Adrenal gland (tissue), 12 donors: ENCODE measurements around the gene RGS3. TPM values are rescaled to one million over a fixed set of nuclear protein-coding genes. Genes with fewer than 3 reads are reported as not detected.
A peak's percentile ranks its signal among the peaks of the same experiment; 100 is the strongest.

ENCODE experiments used
- DNase-seq, 7 donors: peaks; one replicate each; pipeline ENCODE4 v3.0.0-alpha.2; 2019 to 2020
- H3K27ac ChIP-seq, 5 donors: fragments of 200-600 bp; sonication (generic) in 4 of 5; 1 replicate in 3 of 5; 2 replicates in 2 of 5; pipeline versions ENCODE4 v1.5.1 to v1.8.0; 2016 to 2020; ENCODE audit warnings: mild to moderate bottlenecking in 1 of 5
- H3K27me3 ChIP-seq: fragments of 200-600 bp; 2 replicates; pipeline ENCODE4 v1.8.0; 2021
- H3K36me3 ChIP-seq, 2 donors: fragments of 200-600 bp; replicated peaks in 1 of 2; 1 replicate in 1 of 2; 2 replicates in 1 of 2; pipeline versions ENCODE4 v1.5.1 to v1.8.0; 2018 to 2022
- H3K4me1 ChIP-seq, 2 donors: fragments of 200-600 bp; replicated peaks in 1 of 2; 1 replicate in 1 of 2; 2 replicates in 1 of 2; pipeline versions ENCODE4 v1.5.1 to v1.8.0; 2018 to 2021
- H3K4me3 ChIP-seq, 4 donors: fragments of 200-600 bp; sonication (generic) in 3 of 4; one replicate each; pipeline ENCODE4 v1.5.1; 2016 to 2018
- H3K9me3 ChIP-seq, 3 donors: fragments of 200-600 bp; sonication (generic) in 1 of 3; replicated peaks in 1 of 3; 1 replicate in 2 of 3; 2 replicates in 1 of 3; pipeline versions ENCODE4 v1.5.1 to v1.8.0; 2016 to 2021
- CTCF ChIP-seq, 6 experiments: fragments of 450-650 bp in 4 of 6; fragments of 200-600 bp in 2 of 6; sonication (generic) in 1 of 6; IDR thresholded peaks; 1 replicate in 5 of 6; 2 replicates in 1 of 6; pipeline versions ENCODE4 v1.5.1 to v1.8.0; 2016 to 2021; ENCODE audit warnings: antibody characterized with exemption in 6 of 6, mild to moderate bottlenecking in 2 of 6, moderate library complexity in 1 of 6
- POLR2A ChIP-seq, 2 donors: fragments of 450-650 bp; IDR thresholded peaks; one replicate each; pipeline ENCODE4 v1.6.1; 2017; ENCODE audit warnings: antibody characterized with exemption in 2 of 2, mild to moderate bottlenecking in 2 of 2, moderate library complexity in 1 of 2
- WGBS, 4 donors: extraction: QIAGEN DNeasy Blood & Tissue Kit in 2 of 4; methylation state at CpG; one replicate each; pipeline versions ENCODE4 v1.1.5 to v1.1.7; 2013 to 2017; 5-methylcytosine and 5-hydroxymethylcytosine counted together
- intact Hi-C, 2 donors: fragments of 100-400 bp; cut with DNase I; formaldehyde crosslinking; loops; one replicate each; pipeline versions ENCODE4 v1.14.1 to v1.15.0; 2022 to 2023
- polyA plus RNA-seq, 3 donors: library from polyadenylated mRNA; stranded (reverse); fragments of 200-250 nt in 2 of 3; fragments of 350-450 nt in 1 of 3; fragmentation: Illumina TruSeq in 1 of 3; extraction: RNeasy Lipid Tissue Mini Kit (QIAGEN cat#74804) in 1 of 3; gene quantifications; one replicate each; pipeline ENCODE4 v1.2.3, GENCODE V29; 2013 to 2014
- total RNA-seq, 9 donors: library from RNA; depleted of rRNA in 4 of 9; stranded (reverse); fragments of >200 nt in 4 of 9; fragments of 120-200 nt in 1 of 9; fragmentation: NEBNext Ultra II Directional in 1 of 9; extraction: Animal tissue kit (Norgen Biotek cat#: 25700) in 1 of 9; gene quantifications; one replicate each; pipeline versions ENCODE4 v1.1.0 to v1.2.4, GENCODE V29; 2013 to 2023
- donor health status: healthy with polysubstance abuse.
- donor health status: Bipolar disorder and iron deficiency.
- donor health status: DM: yes; HTN: yes; CAD: no.
- donor health status: DM: no; HTN: no; CAD: no.
- donor health status: DM: no; HTN: no; CAD: no.
- donor health status: DM: yes; HTN: yes; CAD: no.

Gene RGS3
- total and polyA plus RNA-seq, 12 donors: 34.5 to 126 (median 65.6) TPM

GRCh38 chr9:113590389-113590788, 126.9 kb downstream of the RGS3 start:
- Histone ChIP-seq H3K27ac (peak overlapping the region in 1 of 5 donors; percentile 47), H3K4me3 (no peak overlapping the region), H3K4me1 (peaks cover 8 to 37% of the 10 kb centered on the region in 2 donors), H3K36me3 (no peaks in the 10 kb centered on the region), H3K9me3 (no peaks in the 10 kb centered on the region), H3K27me3 (no peaks in the 10 kb centered on the region)
- no peak for TF ChIP-seq CTCF (IDR thresholded peaks at IDR 0.05)
- no peak for TF ChIP-seq POLR2A (IDR thresholded peaks at IDR 0.05)
- intact Hi-C loops: loop anchor here (2.0 kb wide), 2 partner anchors 64 to 142 kb away; no protein-coding TSS in a partner anchor
- no peak for DNase-seq
- 88 to 100% (median 94%) methylated on average over 2 of the region's 2 CpGs for WGBS, 4 donors

GRCh38 chr9:113590991-113591898, 127.7 kb downstream of the RGS3 start:
- peak; percentile 73 to 96 (median 87) for DNase-seq
- H3K4me1 ChIP-seq: peaks cover 16 to 45% of the 10 kb centered on the region in 2 donors

GRCh38 chr9:113591899-113592625, 128.5 kb downstream of the RGS3 start:
- no peaks in the 10 kb centered on the region for H3K9me3 ChIP-seq
- intact Hi-C loops: loop anchor here (2.0 kb wide), 2 partner anchors 63 to 143 kb away; no protein-coding TSS in a partner anchor
- peak in 1 of 7 donors; percentile 13 for DNase-seq
- no peaks in the 10 kb centered on the region for H3K27me3 ChIP-seq
- peaks cover 16 to 53% of the 10 kb centered on the region in 2 donors for H3K4me1 ChIP-seq
- no peak overlapping the region for H3K27ac ChIP-seq
- WGBS, 4 donors: 67 to 79% (median 71%) methylated on average over 6 to 7 of the region's 7 CpGs
- TF ChIP-seq CTCF (IDR thresholded peaks at IDR 0.05) (no peak), POLR2A (IDR thresholded peaks at IDR 0.05) (no peak)
- no peak overlapping the region for H3K4me3 ChIP-seq
- H3K36me3 ChIP-seq: peaks cover 0 to 11% of the 10 kb centered on the region in 2 donors

More at GRCh38 chr9:113590991-113591898, 127.7 kb downstream of the RGS3 start:
- TF ChIP-seq CTCF (IDR thresholded peaks at IDR 0.05): peak; percentile 90 to 97 (median 96)
- no peak for TF ChIP-seq POLR2A (IDR thresholded peaks at IDR 0.05)
- peak overlapping the region in 1 of 5 donors; percentile 47 for H3K27ac ChIP-seq
- no peaks in the 10 kb centered on the region for H3K9me3 ChIP-seq
- no peak overlapping the region for H3K4me3 ChIP-seq
- peaks cover 0 to 2% of the 10 kb centered on the region in 2 donors for H3K36me3 ChIP-seq
- 53 to 64% (median 60%) methylated on average over 12 to 20 of the region's 20 CpGs for WGBS, 4 donors
- intact Hi-C loops: loop anchor here (2.0 kb wide), 2 partner anchors 64 to 142 kb away; no protein-coding TSS in a partner anchor
- no peaks in the 10 kb centered on the region for H3K27me3 ChIP-seq
